ENCODE results near the gene ZNF134. TPM values are rescaled to one million over a fixed set of nuclear protein-coding genes. Genes with fewer than 3 reads are reported as not detected.

Gene ZNF134
- total RNA-seq, 1 donor: 18.5 TPM

- Histone ChIP-seq H3K9me3 (ENCODE audit: low read depth, low read length) (peaks cover 65% of the 10 kb centered on the region), H2AFZ (ENCODE audit: low read length) (no peak overlapping the region), H4K20me1 (ENCODE audit: insufficient read depth, low read length) (no peaks in the 10 kb centered on the region), H3K4me1 (ENCODE audit: insufficient read depth, low read length) (no peaks in the 10 kb centered on the region), H3K4me2 (ENCODE audit: insufficient read depth, low read length) (no peak overlapping the region), H3K36me3 (ENCODE audit: insufficient read depth, low read length) (peaks cover 49% of the 10 kb centered on the region), H3K4me3 (ENCODE audit: insufficient read depth, low read length) (no peak overlapping the region), H3K79me2 (ENCODE audit: insufficient read depth, low read length) (peaks cover 20% of the 10 kb centered on the region), H3K27ac (ENCODE audit: low read depth, low read length) (no peak overlapping the region), H3K27me3 (ENCODE audit: insufficient read depth, low read length) (no peaks in the 10 kb centered on the region)
- no peak for TF ChIP-seq CTCF (IDR thresholded peaks at IDR 0.05; ENCODE audit: extremely low read depth, low read depth, low read length)
- peak; percentile 38 for DNase-seq (ENCODE audit: insufficient read length, low spot score, missing footprints)
Observed at GRCh38 chr19:57572415-57572947, 41.6 kb upstream of the ZNF134 start.

GRCh38 chr19:57576661-57577060 is 37.4 kb upstream of the ZNF134 start:
- H3K4me1 ChIP-seq (ENCODE audit: insufficient read depth, low read length): peaks cover 9% of the 10 kb centered on the region
- TF ChIP-seq CTCF (IDR thresholded peaks at IDR 0.05; ENCODE audit: extremely low read depth, low read depth, low read length): no peak
- no peaks in the 10 kb centered on the region for H4K20me1 ChIP-seq (ENCODE audit: insufficient read depth, low read length)
- no peak overlapping the region for H3K4me3 ChIP-seq (ENCODE audit: insufficient read depth, low read length)
- peaks cover 49% of the 10 kb centered on the region for H3K36me3 ChIP-seq (ENCODE audit: insufficient read depth, low read length)
- H3K4me2 ChIP-seq (ENCODE audit: insufficient read depth, low read length): no peak overlapping the region
- H3K9me3 ChIP-seq (ENCODE audit: low read depth, low read length): peaks cover 46% of the 10 kb centered on the region
- H2AFZ ChIP-seq (ENCODE audit: low read length): no peak overlapping the region
- DNase-seq (ENCODE audit: insufficient read length, low spot score, missing footprints): no peak
- peaks cover 32% of the 10 kb centered on the region for H3K79me2 ChIP-seq (ENCODE audit: insufficient read depth, low read length)
- H3K27ac ChIP-seq (ENCODE audit: low read depth, low read length): no peak overlapping the region
- H3K27me3 ChIP-seq (ENCODE audit: insufficient read depth, low read length): no peaks in the 10 kb centered on the region

GRCh38 chr19:57578487-57579205 is 35.4 kb upstream of the ZNF134 start, which contains the start of gene ZNF416:
TSS of gene ZNF416 (minus strand) at chr19:57578911. CDS start at chr19:57578704, 207 bp downstream.
- Histone ChIP-seq H3K4me2 (ENCODE audit: insufficient read depth, low read length) (peak within 1 kb of the TSS; percentile 88), H3K79me2 (ENCODE audit: insufficient read depth, low read length) (peaks cover 32% of the 10 kb centered on the region), H3K4me3 (ENCODE audit: insufficient read depth, low read length) (peak within 1 kb of the TSS; percentile 96), H2AFZ (ENCODE audit: low read length) (peak within 1 kb of the TSS; percentile 97), H3K27me3 (ENCODE audit: insufficient read depth, low read length) (no peaks in the 10 kb centered on the region), H3K27ac (ENCODE audit: low read depth, low read length) (peak within 1 kb of the TSS; percentile 56), H3K9me3 (ENCODE audit: low read depth, low read length) (peaks cover 27% of the 10 kb centered on the region), H4K20me1 (ENCODE audit: insufficient read depth, low read length) (no peaks in the 10 kb centered on the region), H3K4me1 (ENCODE audit: insufficient read depth, low read length) (peaks cover 9% of the 10 kb centered on the region), H3K36me3 (ENCODE audit: insufficient read depth, low read length) (peaks cover 33% of the 10 kb centered on the region)
- TF ChIP-seq CTCF (IDR thresholded peaks at IDR 0.05; ENCODE audit: extremely low read depth, low read depth, low read length): peak; percentile 27
- DNase-seq (ENCODE audit: insufficient read length, low spot score, missing footprints): peak; percentile 99

GRCh38 chr19:57583104-57583520 is 30.9 kb upstream of the ZNF134 start:
- Histone ChIP-seq H3K4me2 (ENCODE audit: insufficient read depth, low read length) (no peak overlapping the region), H3K36me3 (ENCODE audit: insufficient read depth, low read length) (no peaks in the 10 kb centered on the region), H3K27me3 (ENCODE audit: insufficient read depth, low read length) (no peaks in the 10 kb centered on the region), H3K4me3 (ENCODE audit: insufficient read depth, low read length) (peak overlapping the region; percentile 82), H2AFZ (ENCODE audit: low read length) (peak overlapping the region; percentile 99), H3K9me3 (ENCODE audit: low read depth, low read length) (no peaks in the 10 kb centered on the region), H3K27ac (ENCODE audit: low read depth, low read length) (no peak overlapping the region), H3K4me1 (ENCODE audit: insufficient read depth, low read length) (peaks cover 13% of the 10 kb centered on the region), H3K79me2 (ENCODE audit: insufficient read depth, low read length) (peaks cover 17% of the 10 kb centered on the region), H4K20me1 (ENCODE audit: insufficient read depth, low read length) (no peaks in the 10 kb centered on the region)
- TF ChIP-seq CTCF (IDR thresholded peaks at IDR 0.05; ENCODE audit: extremely low read depth, low read depth, low read length): no peak
- peak; percentile 21 for DNase-seq (ENCODE audit: insufficient read length, low spot score, missing footprints)
